Osteoblast (primary cell): ENCODE data around the gene DYNLT2B. TPM values are rescaled to one million over a fixed set of nuclear protein-coding genes. Genes with fewer than 3 reads are reported as not detected.

Experiments
- DNase-seq: peaks from one replicate; pipeline ENCODE4 v3.0.0; 2011; ENCODE audit warnings: low spot score, mixed read lengths; ENCODE audit not compliant: insufficient read length; ENCODE audit errors: missing footprints
- H2AFZ ChIP-seq: 2 replicates; pipeline ENCODE4 v1.6.0; 2011; ENCODE audit warnings: mild to moderate bottlenecking, low read length
- H3K27ac ChIP-seq: 2 replicates; pipeline ENCODE4 v1.5.1; 2011; ENCODE audit warnings: mild to moderate bottlenecking, low read depth, low read length, moderate library complexity
- H3K27me3 ChIP-seq: 2 replicates; pipeline ENCODE4 v1.6.0; 2012; ENCODE audit warnings: mild to moderate bottlenecking, control low read depth, inconsistent platforms, low read length, moderate library complexity; ENCODE audit not compliant: insufficient read depth
- H3K36me3 ChIP-seq: 2 replicates; pipeline ENCODE4 v1.5.1; 2011; ENCODE audit warnings: mild to moderate bottlenecking, low read length, control low read depth, moderate library complexity; ENCODE audit not compliant: insufficient read depth
- H3K4me1 ChIP-seq: 2 replicates; pipeline ENCODE4 v1.5.1; 2011; ENCODE audit warnings: mild to moderate bottlenecking, low read length, control low read depth, moderate library complexity; ENCODE audit not compliant: insufficient read depth
- H3K4me2 ChIP-seq: 2 replicates; pipeline ENCODE4 v1.6.0; 2011; ENCODE audit warnings: mild to moderate bottlenecking, low read length; ENCODE audit not compliant: insufficient read depth
- H3K4me3 ChIP-seq: fragments of 200-600 bp; sonication (generic); 3 replicates; pipeline ENCODE4 v1.5.1; 2012; ENCODE audit warnings: mild to moderate bottlenecking, low read length, inconsistent platforms; ENCODE audit not compliant: insufficient read depth
- H3K79me2 ChIP-seq: 2 replicates; pipeline ENCODE4 v1.6.0; 2012; ENCODE audit warnings: mild to moderate bottlenecking, low read length, control low read depth, inconsistent platforms; ENCODE audit not compliant: insufficient read depth
- H3K9me3 ChIP-seq: 2 replicates; pipeline ENCODE4 v1.5.1; 2011; ENCODE audit warnings: low read depth, low read length, control low read depth
- H4K20me1 ChIP-seq: 2 replicates; pipeline ENCODE4 v1.6.0; 2012; ENCODE audit warnings: mild to moderate bottlenecking, low read length, control low read depth; ENCODE audit not compliant: insufficient read depth
- CTCF ChIP-seq: IDR thresholded peaks from 2 replicates; pipeline ENCODE4 v1.5.1; 2011; ENCODE audit warnings: mild to moderate bottlenecking, low read depth, low read length, moderate library complexity; ENCODE audit errors: extremely low read depth
- total RNA-seq: library from RNA; depleted of rRNA; stranded (reverse); fragments of >200 nt; gene quantifications from 2 replicates; pipeline ENCODE4 v1.2.3, GENCODE V29; 2012

DYNLT2B gene
- total RNA-seq, 1 donor, result 10.5 TPM

GRCh38 chr3:196292286-196292923 is 25.6 kb downstream of the DYNLT2B start:
- Histone ChIP-seq H3K4me2 (no peak overlapping the region), H3K27me3 (no peaks in the 10 kb centered on the region)

DNA sequence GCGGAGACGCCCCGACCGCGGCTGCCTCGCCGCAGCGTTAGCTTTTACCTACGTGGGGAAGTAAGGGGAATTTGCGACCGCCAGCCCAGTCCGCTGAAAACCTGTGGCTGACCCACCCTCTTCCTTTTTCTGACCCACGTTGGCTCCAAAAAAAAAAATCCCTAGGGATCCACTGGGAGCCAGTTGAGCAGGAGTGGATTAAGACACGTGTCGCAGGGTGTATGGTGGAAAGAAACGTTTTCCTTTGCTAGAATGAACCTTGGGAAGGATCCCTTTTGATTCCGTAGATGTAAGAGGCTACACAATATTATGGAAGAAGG is 29.9 kb downstream of the DYNLT2B start:
- H3K4me1 ChIP-seq, result peaks cover 31% of the 10 kb centered on the region
- no peaks in the 10 kb centered on the region for H3K27me3 ChIP-seq
- no peaks in the 10 kb centered on the region for H3K9me3 ChIP-seq
- H3K36me3 ChIP-seq, result no peaks in the 10 kb centered on the region
- peak overlapping the region; percentile 97 for H3K4me3 ChIP-seq
- peaks cover 48% of the 10 kb centered on the region for H3K79me2 ChIP-seq
- H2AFZ ChIP-seq, result peak overlapping the region; percentile 98
- H4K20me1 ChIP-seq, result peaks cover 28% of the 10 kb centered on the region
- peak overlapping the region; percentile 89 for H3K27ac ChIP-seq
- no peak for DNase-seq
- TF ChIP-seq CTCF, result no peak
- peak overlapping the region; percentile 87 for H3K4me2 ChIP-seq

More at GRCh38 chr3:196292286-196292923, 25.6 kb downstream of the DYNLT2B start:
- Histone ChIP-seq H3K27ac (no peak overlapping the region), H3K36me3 (no peaks in the 10 kb centered on the region), H3K9me3 (no peaks in the 10 kb centered on the region), H2AFZ (no peak overlapping the region), H3K4me1 (no peaks in the 10 kb centered on the region), H4K20me1 (no peaks in the 10 kb centered on the region), H3K79me2 (peaks cover 5% of the 10 kb centered on the region), H3K4me3 (no peak overlapping the region)
- no peak for DNase-seq
- TF ChIP-seq CTCF, result no peak

DNA sequence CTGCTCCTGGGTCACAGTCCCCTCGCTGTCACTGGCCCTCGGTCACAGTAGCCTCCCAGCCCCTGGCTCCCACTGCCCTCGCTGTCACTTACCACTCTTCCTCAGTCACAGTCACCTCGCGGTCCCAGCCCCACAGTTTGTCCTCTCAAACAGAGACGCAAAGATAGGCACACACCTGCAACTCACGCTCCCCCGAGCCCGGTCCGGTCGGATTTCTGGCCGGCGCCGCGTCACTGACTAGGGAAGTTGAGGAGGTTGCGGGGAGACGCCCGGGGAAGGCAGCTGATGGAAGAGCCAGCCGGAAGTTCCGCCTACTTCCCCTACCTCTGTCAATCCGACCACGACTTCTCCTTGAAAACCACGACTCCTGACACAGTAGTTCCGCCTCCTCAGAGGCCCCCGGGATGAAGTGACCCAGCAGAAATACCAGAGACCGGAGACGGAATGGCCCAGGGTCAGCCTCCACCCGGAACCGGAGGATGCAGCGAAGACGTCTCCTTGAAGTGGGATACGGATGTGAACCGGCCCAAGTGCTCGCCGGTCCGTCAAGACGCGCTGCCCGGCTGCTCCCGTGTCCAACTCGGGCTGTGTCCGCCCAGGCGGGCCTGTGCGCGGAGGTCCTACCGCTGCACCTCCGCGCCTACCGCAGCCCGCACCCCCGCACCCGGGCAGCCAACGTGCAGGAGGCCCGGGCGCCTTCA is 30.4 kb downstream of the DYNLT2B start, which contains the start of gene PCYT1A:
Gene PCYT1A, minus strand, starts transcription at position 287 of the 701 bp plus-strand sequence. CDS start 17,195 bp downstream, outside the sequence.
- peak within 1 kb of the TSS; percentile 98 for H2AFZ ChIP-seq
- H3K4me2 ChIP-seq, result peak within 1 kb of the TSS; percentile 87
- no peaks in the 10 kb centered on the region for H3K27me3 ChIP-seq
- H3K4me1 ChIP-seq, result peaks cover 31% of the 10 kb centered on the region
- peaks cover 53% of the 10 kb centered on the region for H3K79me2 ChIP-seq
- H3K9me3 ChIP-seq, result no peaks in the 10 kb centered on the region
- TF ChIP-seq CTCF, result no peak
- H4K20me1 ChIP-seq, result peaks cover 28% of the 10 kb centered on the region
- peak; percentile 96 for DNase-seq
- peak within 1 kb of the TSS; percentile 89 for H3K27ac ChIP-seq
- H3K36me3 ChIP-seq, result no peaks in the 10 kb centered on the region
- H3K4me3 ChIP-seq, result peak within 1 kb of the TSS; percentile 97

DNA sequence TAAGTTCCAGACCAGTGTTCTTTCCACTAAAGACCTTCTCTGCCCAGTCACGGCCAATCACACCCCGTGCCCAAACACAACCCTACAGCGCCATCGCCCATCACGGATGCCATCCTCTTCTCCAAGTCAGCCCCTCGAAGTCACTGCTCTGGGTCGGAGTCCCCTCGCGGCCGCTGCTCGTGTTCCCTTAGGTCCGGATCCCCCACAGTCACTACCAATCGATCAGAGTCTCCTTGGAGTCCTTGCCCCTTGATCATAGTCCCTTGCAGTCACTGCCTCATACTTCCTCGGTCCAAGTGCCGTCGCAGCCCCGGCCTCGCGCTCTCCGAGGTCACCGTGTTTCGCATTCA is 31.0 kb downstream of the DYNLT2B start:
- no peaks in the 10 kb centered on the region for H3K9me3 ChIP-seq
- no peak for TF ChIP-seq CTCF
- H3K36me3 ChIP-seq, result no peaks in the 10 kb centered on the region
- peak overlapping the region; percentile 89 for H3K27ac ChIP-seq
- peak overlapping the region; percentile 87 for H3K4me2 ChIP-seq
- H3K79me2 ChIP-seq, result peaks cover 58% of the 10 kb centered on the region
- H4K20me1 ChIP-seq, result peaks cover 28% of the 10 kb centered on the region
- H2AFZ ChIP-seq, result peak overlapping the region; percentile 98
- peaks cover 31% of the 10 kb centered on the region for H3K4me1 ChIP-seq
- DNase-seq, result no peak
- H3K27me3 ChIP-seq, result no peaks in the 10 kb centered on the region
- H3K4me3 ChIP-seq, result peak overlapping the region; percentile 97
